Astrocyte (in vitro differentiated cells and primary cell): ENCODE data around the gene LEUTX. TPM values are rescaled to one million over a fixed set of nuclear protein-coding genes. Genes with fewer than 3 reads are reported as not detected.
A peak's percentile ranks its signal among the peaks of the same experiment; 100 is the strongest.

Experiments used
- DNase-seq: peaks from one replicate; pipeline ENCODE4 v3.0.0-alpha.2; 2010; ENCODE audit warnings: low read depth
- FAIRE-seq: peaks from 2 replicates; lab custom pipeline; 2011; peaks lifted over from hg19 to GRCh38; lab: Jason Lieb, UNC
- H2AFZ ChIP-seq: 2 replicates; pipeline ENCODE4 v1.6.0; 2012; ENCODE audit warnings: low read depth, low read length, inconsistent platforms
- H3K27ac ChIP-seq: 2 replicates; pipeline ENCODE4 v1.5.1; 2011; ENCODE audit warnings: low read depth, low read length, inconsistent platforms
- H3K27me3 ChIP-seq: 2 replicates; pipeline ENCODE4 v1.6.0; 2011; ENCODE audit warnings: low read length, inconsistent platforms; ENCODE audit not compliant: insufficient read depth
- H3K36me3 ChIP-seq: 2 replicates; pipeline ENCODE4 v1.5.1; 2011; ENCODE audit warnings: low read length, inconsistent platforms; ENCODE audit not compliant: insufficient read depth
- H3K4me1 ChIP-seq: 2 replicates; pipeline ENCODE4 v1.5.1; 2011; ENCODE audit warnings: low read length, inconsistent platforms; ENCODE audit not compliant: insufficient read depth
- H3K4me2 ChIP-seq: 2 replicates; pipeline ENCODE4 v1.6.0; 2012; ENCODE audit warnings: low read length, inconsistent platforms
- H3K4me3 ChIP-seq: 2 replicates; pipeline ENCODE4 v1.5.1; 2011; ENCODE audit warnings: low read depth, mild to moderate bottlenecking, low read length, inconsistent platforms; ENCODE audit not compliant: insufficient read depth
- H3K79me2 ChIP-seq: 2 replicates; pipeline ENCODE4 v1.6.0; 2012; ENCODE audit warnings: mild to moderate bottlenecking, low read length, inconsistent platforms; ENCODE audit not compliant: insufficient read depth
- H3K9ac ChIP-seq: 2 replicates; pipeline ENCODE4 v1.6.0; 2012; ENCODE audit warnings: mild to moderate bottlenecking, low read length, inconsistent platforms
- H3K9me3 ChIP-seq: 2 replicates; pipeline ENCODE4 v1.5.1; 2012; ENCODE audit warnings: low read depth, mild to moderate bottlenecking, low read length, inconsistent platforms; ENCODE audit not compliant: insufficient read depth
- H4K20me1 ChIP-seq: 2 replicates; pipeline ENCODE4 v1.6.0; 2012; ENCODE audit warnings: low read length, inconsistent platforms; ENCODE audit not compliant: insufficient read depth
- H3K27ac Mint-ChIP-seq: one replicate; pipeline ENCODE4 v1.8.0; 2021; ENCODE audit warnings: mild to moderate bottlenecking, mixed read lengths; ENCODE audit not compliant: unreplicated experiment
- H3K27me3 Mint-ChIP-seq: one replicate; pipeline ENCODE4 v1.8.0; 2021; ENCODE audit warnings: low read depth, mixed read lengths; ENCODE audit not compliant: unreplicated experiment
- H3K36me3 Mint-ChIP-seq: one replicate; pipeline ENCODE4 v1.8.0; 2021; ENCODE audit warnings: low read depth, mixed read lengths; ENCODE audit not compliant: unreplicated experiment
- H3K4me1 Mint-ChIP-seq: one replicate; pipeline ENCODE4 v1.8.0; 2021; ENCODE audit warnings: low read depth, mixed read lengths; ENCODE audit not compliant: unreplicated experiment
- H3K4me3 Mint-ChIP-seq: one replicate; pipeline ENCODE4 v1.8.0; 2021; ENCODE audit warnings: mild to moderate bottlenecking, moderate library complexity, mixed read lengths; ENCODE audit not compliant: unreplicated experiment
- H3K9me3 Mint-ChIP-seq: one replicate; pipeline ENCODE4 v1.8.0; 2021; ENCODE audit warnings: mild to moderate bottlenecking, mixed read lengths; ENCODE audit not compliant: unreplicated experiment
- CTCF ChIP-seq: IDR thresholded peaks from 2 replicates; pipeline ENCODE4 v1.5.1; 2011; ENCODE audit warnings: low read depth, mild to moderate bottlenecking, inconsistent platforms, low read length, moderate library complexity; ENCODE audit not compliant: insufficient read depth
- EZH2 ChIP-seq: IDR thresholded peaks from 2 replicates; pipeline ENCODE4 v1.6.1; 2012; ENCODE audit warnings: mild to moderate bottlenecking, low read length, inconsistent platforms; ENCODE audit not compliant: insufficient read depth
- total RNA-seq: library from RNA; stranded (reverse); gene quantifications from 2 replicates; pipeline ENCODE4 v1.2.1, GENCODE V29; 2021

Gene LEUTX
- total RNA-seq, 1 donor from 2014 or later: not detected

GRCh38 chr19:39832341-39833083 is 53.9 kb downstream of the LEUTX start:
- H3K4me1 Mint-ChIP-seq: peaks cover 17% of the 10 kb centered on the region
- H2AFZ ChIP-seq: no peak overlapping the region
- H3K79me2 ChIP-seq: peaks cover 26% of the 10 kb centered on the region
- H3K9ac ChIP-seq: peak overlapping the region; percentile 98
- H3K27me3 Mint-ChIP-seq: no peaks in the 10 kb centered on the region
- peaks cover 26% of the 10 kb centered on the region for H3K36me3 Mint-ChIP-seq
- DNase-seq (no peak), FAIRE-seq (no peak)
- H3K27me3 ChIP-seq: no peaks in the 10 kb centered on the region
- peaks cover 42% of the 10 kb centered on the region for H3K36me3 ChIP-seq
- peak overlapping the region; percentile 92 for H3K4me2 ChIP-seq
- TF ChIP-seq EZH2 (no peak), CTCF (no peak)
- H3K4me3 Mint-ChIP-seq: peak overlapping the region; percentile 94
- no peaks in the 10 kb centered on the region for H3K9me3 ChIP-seq
- H3K27ac Mint-ChIP-seq: peak overlapping the region; percentile 93
- peaks cover 6% of the 10 kb centered on the region for H3K4me1 ChIP-seq
- H4K20me1 ChIP-seq: peaks cover 12% of the 10 kb centered on the region
- H3K27ac ChIP-seq: peak overlapping the region; percentile 96
- peak overlapping the region; percentile 78 for H3K4me3 ChIP-seq
- H3K9me3 Mint-ChIP-seq: peaks cover 2% of the 10 kb centered on the region

- H3K9me3 Mint-ChIP-seq: peaks cover 2% of the 10 kb centered on the region
- peaks cover 17% of the 10 kb centered on the region for H3K4me1 Mint-ChIP-seq
- Histone ChIP-seq H3K27ac (peak overlapping the region; percentile 96), H4K20me1 (peaks cover 12% of the 10 kb centered on the region), H3K9ac (peak overlapping the region; percentile 98), H3K79me2 (peaks cover 26% of the 10 kb centered on the region), H3K9me3 (no peaks in the 10 kb centered on the region), H3K27me3 (no peaks in the 10 kb centered on the region), H3K4me3 (peak overlapping the region; percentile 78), H2AFZ (peak overlapping the region; percentile 87), H3K36me3 (peaks cover 48% of the 10 kb centered on the region), H3K4me2 (peak overlapping the region; percentile 92), H3K4me1 (peaks cover 6% of the 10 kb centered on the region)
- TF ChIP-seq CTCF (no peak), EZH2 (no peak)
- peaks cover 26% of the 10 kb centered on the region for H3K36me3 Mint-ChIP-seq
- H3K27ac Mint-ChIP-seq: peak overlapping the region; percentile 93
- no peak for DNase-seq
- FAIRE-seq: no peak
- peak overlapping the region; percentile 94 for H3K4me3 Mint-ChIP-seq
- no peaks in the 10 kb centered on the region for H3K27me3 Mint-ChIP-seq
Measured at GRCh38 chr19:39833160-39833463, 54.5 kb downstream of the LEUTX start.
